C4-2B (cell line): Measurements from ENCODE around the gene GNPTG.

ENCODE experiments used
- ZFX ChIP-seq: fragments of 450-650 bp; IDR thresholded peaks from 2 replicates; pipeline ENCODE4 v1.6.1; 2017
- TF ChIP-seq, protein P1 (sequence below): fragments of 450-650 bp; conservative IDR thresholded peaks from 2 replicates; pipeline ENCODE4 v1.5.1; 2017; ENCODE audit warnings: mild to moderate bottlenecking

DNA sequence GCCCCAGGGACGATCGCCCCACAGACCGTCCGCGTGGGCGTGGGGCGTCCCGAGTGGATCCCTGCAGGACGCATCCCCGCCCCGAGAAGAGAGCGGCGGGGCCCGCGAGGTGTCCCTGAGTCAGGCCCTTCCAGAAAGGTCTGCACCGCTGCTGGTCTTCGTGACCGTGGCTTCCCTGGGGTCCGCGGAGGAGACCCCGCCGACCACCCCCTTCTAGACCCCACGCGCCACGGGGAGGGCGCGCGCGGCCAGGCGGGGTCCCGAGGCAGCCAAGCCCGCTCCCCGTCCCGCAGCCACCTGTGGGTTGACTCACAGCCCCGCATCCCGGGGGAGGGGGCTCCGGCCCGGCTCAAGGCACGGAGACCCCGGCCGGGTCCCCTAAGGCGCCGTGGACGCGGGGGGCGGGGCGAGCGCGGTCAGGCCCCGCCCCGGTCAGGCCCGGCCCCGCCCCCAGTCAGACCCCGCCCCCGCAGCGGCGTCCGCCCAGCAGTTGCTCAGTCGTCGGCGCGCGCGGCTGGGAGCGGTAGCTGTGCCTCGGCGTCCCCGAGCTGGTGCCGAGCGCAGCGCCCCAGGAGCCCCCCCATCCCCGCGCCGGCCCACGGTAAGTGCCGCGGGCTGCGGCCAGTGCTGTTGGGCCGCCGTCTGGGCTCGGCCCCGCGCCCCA, 18.4 kb upstream of the GNPTG start, which contains the start of gene BAIAP3:
- TF ChIP-seq, protein P1, sequence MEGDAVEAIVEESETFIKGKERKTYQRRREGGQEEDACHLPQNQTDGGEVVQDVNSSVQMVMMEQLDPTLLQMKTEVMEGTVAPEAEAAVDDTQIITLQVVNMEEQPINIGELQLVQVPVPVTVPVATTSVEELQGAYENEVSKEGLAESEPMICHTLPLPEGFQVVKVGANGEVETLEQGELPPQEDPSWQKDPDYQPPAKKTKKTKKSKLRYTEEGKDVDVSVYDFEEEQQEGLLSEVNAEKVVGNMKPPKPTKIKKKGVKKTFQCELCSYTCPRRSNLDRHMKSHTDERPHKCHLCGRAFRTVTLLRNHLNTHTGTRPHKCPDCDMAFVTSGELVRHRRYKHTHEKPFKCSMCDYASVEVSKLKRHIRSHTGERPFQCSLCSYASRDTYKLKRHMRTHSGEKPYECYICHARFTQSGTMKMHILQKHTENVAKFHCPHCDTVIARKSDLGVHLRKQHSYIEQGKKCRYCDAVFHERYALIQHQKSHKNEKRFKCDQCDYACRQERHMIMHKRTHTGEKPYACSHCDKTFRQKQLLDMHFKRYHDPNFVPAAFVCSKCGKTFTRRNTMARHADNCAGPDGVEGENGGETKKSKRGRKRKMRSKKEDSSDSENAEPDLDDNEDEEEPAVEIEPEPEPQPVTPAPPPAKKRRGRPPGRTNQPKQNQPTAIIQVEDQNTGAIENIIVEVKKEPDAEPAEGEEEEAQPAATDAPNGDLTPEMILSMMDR: no peak
- TF ChIP-seq ZFX: no peak
